AG04449 (cell line): ENCODE data around the gene NEDD8.

Source experiments
- CTCF ChIA-PET: fragments of 350-600 bp; formaldehyde crosslinking; extraction: SDS; loops from one replicate; lab custom pipeline; 2021; ENCODE audit warnings: antibody characterized with exemption; lab: Yijun Ruan, JAX
- POLR2A ChIA-PET: fragments of 400-600, 350-600 bp; formaldehyde crosslinking; extraction: SDS; loops from one replicate; lab custom pipeline; 2020; ENCODE audit warnings: antibody characterized with exemption, inconsistent platforms; lab: Yijun Ruan, JAX
- DNase-seq: peaks from one replicate; pipeline ENCODE4 v3.0.0-alpha.2; 2010; ENCODE audit warnings: low read depth, low spot score
- H3K4me3 ChIP-seq: 2 replicates; pipeline ENCODE4 v1.5.1; 2011; ENCODE audit warnings: low read depth, mild to moderate bottlenecking, control low read depth, low read length
- TF ChIP-seq, protein P1 (sequence below): IDR thresholded peaks from one replicate; pipeline ENCODE4 v1.5.1; 2011; ENCODE audit warnings: mild to moderate bottlenecking, moderate library complexity, low read length, control low read depth, inconsistent platforms; ENCODE audit not compliant: insufficient read depth; ENCODE audit errors: missing control alignments

Gene NEDD8

DNA sequence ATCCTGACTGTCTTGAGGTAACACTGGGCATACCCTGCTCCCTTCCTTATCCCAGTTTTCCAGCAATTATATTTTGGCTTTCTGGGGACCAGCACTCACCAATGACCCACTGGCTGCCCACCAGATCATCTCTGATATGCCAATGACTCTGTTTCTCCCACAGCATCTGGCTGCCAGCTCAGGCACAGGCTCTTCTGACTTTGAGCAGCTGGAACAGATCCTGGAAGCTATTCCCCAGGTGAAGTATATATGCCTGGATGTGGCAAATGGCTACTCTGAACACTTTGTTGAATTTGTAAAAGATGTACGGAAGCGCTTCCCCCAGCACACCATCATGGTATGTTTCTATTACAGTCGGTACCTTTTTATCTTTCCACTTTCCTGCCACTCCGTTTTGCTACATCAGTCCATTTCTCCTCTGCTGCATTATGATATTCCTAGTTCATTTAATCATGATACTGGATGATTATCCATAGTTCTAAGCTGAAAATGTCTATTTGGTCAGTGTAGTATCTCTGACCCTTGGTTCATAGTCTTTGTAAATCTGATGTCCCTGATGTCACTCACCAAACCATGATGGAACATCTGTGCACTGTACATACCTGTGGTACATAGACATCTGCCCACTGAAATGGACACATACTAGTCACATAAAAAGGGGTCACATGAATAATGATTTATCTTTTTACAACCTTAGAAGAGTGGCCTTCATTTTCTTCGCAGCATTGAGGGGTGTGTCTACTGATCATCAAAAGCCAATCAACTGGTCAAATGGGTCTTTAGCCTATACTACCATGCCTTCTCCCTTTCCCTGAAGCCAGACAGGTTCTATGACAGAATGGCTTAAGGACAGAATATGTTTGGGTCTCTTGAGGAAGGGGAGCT, 3.9 kb upstream of the NEDD8 start:
- ChIA-PET POLR2A (no interaction called here), CTCF (interaction anchor here (0.8 to 15.9 kb wide), 5 partner anchors 9 to 73 kb away, joined by 4 to 315 read pairs (median 7); partner anchors contain the start of genes CIDEB, DHRS1, LTB4R and LTB4R2)
- H3K4me3 ChIP-seq, result no peak overlapping the region
- no peak for DNase-seq
- TF ChIP-seq, protein P1, sequence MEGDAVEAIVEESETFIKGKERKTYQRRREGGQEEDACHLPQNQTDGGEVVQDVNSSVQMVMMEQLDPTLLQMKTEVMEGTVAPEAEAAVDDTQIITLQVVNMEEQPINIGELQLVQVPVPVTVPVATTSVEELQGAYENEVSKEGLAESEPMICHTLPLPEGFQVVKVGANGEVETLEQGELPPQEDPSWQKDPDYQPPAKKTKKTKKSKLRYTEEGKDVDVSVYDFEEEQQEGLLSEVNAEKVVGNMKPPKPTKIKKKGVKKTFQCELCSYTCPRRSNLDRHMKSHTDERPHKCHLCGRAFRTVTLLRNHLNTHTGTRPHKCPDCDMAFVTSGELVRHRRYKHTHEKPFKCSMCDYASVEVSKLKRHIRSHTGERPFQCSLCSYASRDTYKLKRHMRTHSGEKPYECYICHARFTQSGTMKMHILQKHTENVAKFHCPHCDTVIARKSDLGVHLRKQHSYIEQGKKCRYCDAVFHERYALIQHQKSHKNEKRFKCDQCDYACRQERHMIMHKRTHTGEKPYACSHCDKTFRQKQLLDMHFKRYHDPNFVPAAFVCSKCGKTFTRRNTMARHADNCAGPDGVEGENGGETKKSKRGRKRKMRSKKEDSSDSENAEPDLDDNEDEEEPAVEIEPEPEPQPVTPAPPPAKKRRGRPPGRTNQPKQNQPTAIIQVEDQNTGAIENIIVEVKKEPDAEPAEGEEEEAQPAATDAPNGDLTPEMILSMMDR, result no peak

DNA sequence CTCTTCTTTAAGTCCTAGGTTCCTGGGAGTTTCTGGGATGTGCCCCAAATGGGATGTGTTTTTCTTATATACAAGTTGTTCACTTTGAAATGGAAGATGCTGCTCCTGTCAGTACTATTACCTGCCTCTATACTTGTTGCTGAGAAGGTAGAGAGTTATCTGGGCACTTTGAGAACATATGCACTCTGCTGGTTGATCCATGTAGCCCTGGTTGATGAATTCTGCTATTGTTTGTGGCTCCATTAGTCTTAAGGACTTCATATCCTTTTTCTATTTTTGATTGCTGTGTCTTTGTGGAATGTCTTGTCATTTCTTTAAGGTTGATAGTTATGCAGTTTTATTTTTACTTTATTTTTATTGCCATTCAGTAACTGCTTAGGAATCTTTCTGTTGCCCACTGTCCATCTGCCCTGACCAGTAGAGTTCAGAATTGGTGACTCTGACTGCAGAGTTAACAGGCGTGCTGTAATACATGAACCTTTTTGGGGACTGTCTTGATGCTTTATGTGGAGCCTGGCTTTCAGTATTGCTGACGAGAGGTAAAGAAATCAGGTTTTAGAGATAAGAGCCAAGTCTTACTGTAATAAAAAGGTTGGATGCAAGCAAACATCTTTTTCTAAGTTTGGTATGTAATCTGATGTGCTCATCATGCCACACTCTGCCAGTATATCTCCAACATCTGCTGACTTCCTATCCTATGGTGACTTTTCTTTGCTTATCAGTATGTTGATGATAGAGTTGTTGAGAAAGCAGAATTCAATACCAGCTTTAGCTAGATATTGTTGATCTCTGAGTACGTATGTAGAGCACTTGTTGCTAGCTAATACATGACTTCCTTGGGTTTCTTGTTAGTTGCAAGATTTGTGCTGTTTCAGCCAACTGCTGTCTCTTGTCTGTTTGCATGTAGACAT, 2.2 kb upstream of the NEDD8 start:
- DNase-seq, result no peak
- TF ChIP-seq, protein P1, result no peak
- ChIA-PET CTCF (interaction anchor here (0.6 to 15.9 kb wide), 12 partner anchors 8 to 197 kb away, joined by 3 to 315 read pairs (median 4); partner anchors contain the start of genes CIDEB, DHRS1, KHNYN and LTB4R2), POLR2A (interaction anchor here (0.6 to 2.2 kb wide), 3 partner anchors 8 to 37 kb away, joined by 3 to 16 read pairs (median 4); partner anchors contain the start of genes RABGGTA and TINF2)
- no peak overlapping the region for H3K4me3 ChIP-seq

DNA sequence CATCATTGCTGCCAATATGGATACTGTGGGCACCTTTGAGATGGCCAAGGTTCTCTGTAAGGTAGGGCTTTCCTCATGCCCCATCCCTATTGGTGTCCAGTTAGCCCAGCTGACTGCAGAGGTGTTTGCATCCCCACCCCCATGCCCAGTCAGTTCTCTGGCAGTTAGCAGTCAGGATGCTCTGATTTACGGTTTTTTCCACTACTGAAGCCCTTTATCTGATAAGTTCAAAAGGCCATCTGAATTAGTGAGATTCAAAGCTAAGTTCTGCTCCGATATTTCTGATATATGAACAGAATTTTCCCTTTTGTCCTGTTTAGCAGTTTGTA, 1.3 kb upstream of the NEDD8 start:
- TF ChIP-seq, protein P1, result no peak
- DNase-seq, result no peak
- POLR2A ChIA-PET, result interaction anchor here (2.2 kb wide), 1 partner anchor 9 kb away, joined by 16 read pairs; the partner anchor contains the start of gene TINF2
- peak overlapping the region; percentile 92 for H3K4me3 ChIP-seq
- CTCF ChIA-PET, result interaction anchor here (1.0 to 2.1 kb wide), 10 partner anchors 9 to 198 kb away, joined by 3 to 21 read pairs (median 4); partner anchors contain the start of genes CIDEB and TINF2

DNA sequence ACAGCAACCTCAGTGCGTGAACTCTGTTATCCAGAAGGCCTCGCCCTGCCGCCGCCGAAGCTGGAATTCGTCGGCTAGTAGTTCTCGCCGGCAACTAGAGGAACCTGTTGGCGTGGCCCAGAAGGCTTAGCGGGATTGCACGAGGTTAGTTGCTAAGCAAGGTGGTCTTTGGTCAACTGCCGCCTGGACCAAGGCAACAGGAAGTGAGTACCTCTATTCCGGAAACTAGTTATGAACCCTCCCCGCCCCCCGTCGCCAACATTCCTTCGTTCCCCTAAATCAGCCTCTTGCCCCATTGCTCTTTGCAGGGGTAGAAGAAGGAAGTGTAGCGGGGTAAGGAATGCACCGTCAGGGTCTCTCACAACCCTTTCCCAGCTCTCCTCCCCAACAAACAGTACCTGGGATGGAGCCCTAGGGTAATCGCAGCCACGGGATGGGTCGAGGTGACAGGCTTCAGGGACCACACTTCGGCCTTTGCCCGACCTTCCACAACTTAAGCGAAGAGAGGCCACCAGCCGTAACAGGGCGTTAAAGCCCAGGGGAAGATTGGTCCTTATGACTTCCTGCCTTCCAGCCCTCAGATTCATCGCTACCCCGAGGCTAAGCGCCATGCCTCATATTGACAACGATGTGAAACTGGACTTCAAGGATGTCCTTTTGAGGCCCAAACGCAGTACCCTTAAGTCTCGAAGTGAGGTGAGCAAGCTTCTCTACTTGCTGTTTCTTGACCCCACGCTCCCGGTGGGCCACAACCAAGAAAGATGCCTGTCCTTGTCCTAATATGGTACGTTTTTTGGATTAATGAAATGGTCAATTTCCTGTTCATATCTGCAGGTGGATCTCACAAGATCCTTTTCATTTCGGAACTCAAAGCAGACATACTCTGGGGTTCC, 724 bp upstream of the NEDD8 start, which contains the start of gene GMPR2:
Gene GMPR2, plus strand, starts transcription at position 285 of the 893 bp plus-strand sequence. Its CDS starts 325 bp downstream, at position 610.
- no peak for DNase-seq
- CTCF ChIA-PET, result interaction anchor here (1.0 to 2.1 kb wide), 9 partner anchors 10 to 199 kb away, joined by 3 to 21 read pairs (median 4); partner anchors contain the start of genes CIDEB, MDP1 and TINF2
- peak within 1 kb of the TSS; percentile 92 for H3K4me3 ChIP-seq
- TF ChIP-seq, protein P1, result no peak
- POLR2A ChIA-PET, result interaction anchor here (1.0 to 2.2 kb wide), 2 partner anchors 9 to 37 kb away, joined by 3 to 16 read pairs; partner anchors contain the start of genes TINF2 and TM9SF1
